Natural killer cell (primary cell): ENCODE data around the gene COL6A2. TPM values are rescaled to one million over a fixed set of nuclear protein-coding genes. Genes with fewer than 3 reads are reported as not detected.

ENCODE experiments used
- ATAC-seq, 3 donors: fragments of 150-1000 bp in 2 of 3; fragments of 200-7000 bp in 1 of 3; cut with Tn5 transposase; 1 replicate in 1 of 3; 2 replicates in 2 of 3; pipeline ENCODE4 v1.10.0; 2021; ENCODE audit warnings: mild to moderate bottlenecking in 2 of 3, moderate library complexity in 2 of 3
- DNase-seq, 2 donors: peaks; one replicate each; pipeline versions ENCODE4 v3.0.0 to v3.0.0-alpha.2; 2013 to 2021; ENCODE audit warnings: mixed read lengths in 1 of 2
- H3K27ac ChIP-seq: one replicate; pipeline ENCODE4 v1.5.1; 2013; ENCODE audit warnings: mild to moderate bottlenecking, low read length
- H3K27me3 ChIP-seq: one replicate; pipeline ENCODE4 v1.6.1; 2013; ENCODE audit warnings: low read length; ENCODE audit not compliant: control insufficient read depth, insufficient read depth
- H3K36me3 ChIP-seq: one replicate; pipeline ENCODE4 v1.6.1; 2013; ENCODE audit warnings: low read length; ENCODE audit not compliant: control insufficient read depth, insufficient read depth
- H3K4me1 ChIP-seq: one replicate; pipeline ENCODE4 v1.6.1; 2013; ENCODE audit warnings: low read length; ENCODE audit not compliant: control insufficient read depth, insufficient read depth
- H3K4me3 ChIP-seq: one replicate; pipeline ENCODE4 v1.5.1; 2013; ENCODE audit warnings: low read length
- H3K9me3 ChIP-seq: one replicate; pipeline ENCODE4 v1.6.1; 2013; ENCODE audit warnings: low read length; ENCODE audit not compliant: control insufficient read depth, insufficient read depth
- H3K27ac Mint-ChIP-seq, 2 donors: one replicate each; pipeline ENCODE4 v1.8.0; 2022; ENCODE audit warnings: mild to moderate bottlenecking in 2 of 2, mixed read lengths in 2 of 2, moderate library complexity in 1 of 2
- H3K27me3 Mint-ChIP-seq, 2 donors: one replicate each; pipeline ENCODE4 v1.8.0; 2022; ENCODE audit warnings: low read depth in 2 of 2, mixed read lengths in 2 of 2
- H3K36me3 Mint-ChIP-seq: one replicate; pipeline ENCODE4 v1.8.0; 2022; ENCODE audit warnings: mixed read lengths
- H3K4me1 Mint-ChIP-seq, 2 donors: one replicate each; pipeline ENCODE4 v1.8.0; 2022; ENCODE audit warnings: mixed read lengths in 2 of 2
- H3K4me3 Mint-ChIP-seq: one replicate; pipeline ENCODE4 v1.8.0; 2022; ENCODE audit warnings: mild to moderate bottlenecking, moderate library complexity, mixed read lengths
- H3K9me3 Mint-ChIP-seq, 2 donors: one replicate each; pipeline ENCODE4 v1.8.0; 2022; ENCODE audit warnings: mixed read lengths in 2 of 2
- CTCF ChIP-seq: fragments of 200-600 bp; IDR thresholded peaks from one replicate; pipeline ENCODE4 v1.8.0; 2022; ENCODE audit warnings: antibody characterized with exemption
- WGBS: methylation state at CpG from one replicate; pipeline ENCODE4 v1.1.7; 2013; ENCODE audit warnings: missing lambda C conversion rate; ENCODE audit not compliant: insufficient coverage; 5-methylcytosine and 5-hydroxymethylcytosine counted together
- intact Hi-C: fragments of 100-400 bp; cut with micrococcal nuclease; formaldehyde crosslinking; loops from one replicate; pipeline ENCODE4 v1.14.2; 2022
- total RNA-seq, 4 donors: library from RNA; stranded (reverse); fragments of 120-200 nt in 1 of 4; gene quantifications; one replicate each; pipeline versions ENCODE4 v1.2.3 to v1.2.4, GENCODE V29; 2013 to 2022

COL6A2 gene
- total RNA-seq, 3 donors from 2014 or later (not counting 1 experiment from before 2014, with no cell fraction given): 93.9 to 110 (median 97.2) TPM

DNA sequence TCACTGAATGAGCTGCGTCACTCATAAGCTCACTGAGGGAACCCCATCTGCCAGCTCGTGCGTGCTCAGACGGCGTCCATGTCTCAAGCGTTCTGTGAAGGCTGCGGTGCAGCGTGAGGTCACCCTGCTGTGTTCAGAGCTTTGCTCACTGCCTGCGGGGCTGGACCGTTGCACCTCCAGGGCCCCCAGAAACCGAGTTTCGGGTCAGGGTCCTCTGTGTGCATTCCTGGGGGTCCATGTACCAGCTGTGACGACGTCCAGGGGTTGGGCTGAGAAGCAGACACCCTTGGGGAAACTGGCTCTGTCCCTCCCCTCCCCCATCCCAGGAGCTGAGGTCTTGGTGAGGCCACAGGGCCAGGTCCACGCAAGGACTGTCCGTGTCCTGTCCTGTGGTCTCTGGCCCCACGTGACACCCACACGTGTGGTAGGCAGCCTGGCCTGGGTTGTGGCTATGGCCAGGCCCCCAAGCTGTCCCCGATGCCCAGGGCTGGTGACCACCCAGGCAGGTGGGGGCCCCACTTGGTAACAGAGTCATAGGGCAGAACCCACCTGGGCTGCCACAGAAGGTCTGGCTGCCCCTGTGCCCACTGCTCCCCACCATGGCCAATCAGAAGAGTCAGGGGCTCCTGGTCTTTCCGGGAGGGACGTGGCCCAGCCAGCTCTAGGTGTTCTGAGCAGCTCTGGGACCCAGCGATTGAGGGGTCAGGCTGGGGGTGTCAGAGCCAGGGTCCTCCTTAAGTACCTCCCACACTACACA, 33.1 kb downstream of the COL6A2 start:
- WGBS: 87% methylated on average over 22 of the region's 22 CpGs

GRCh38 chr21:46131588-46131837, 33.6 kb downstream of the COL6A2 start:
- Histone ChIP-seq H3K36me3 (no peaks in the 10 kb centered on the region), H3K4me3 (no peak overlapping the region), H3K27ac (no peak overlapping the region), H3K4me1 (no peaks in the 10 kb centered on the region), H3K27me3 (no peaks in the 10 kb centered on the region), H3K9me3 (no peaks in the 10 kb centered on the region)
- ATAC-seq (no peak), DNase-seq (no peak)
- 95% methylated on average over 4 of the region's 4 CpGs for WGBS
- no peaks in the 10 kb centered on the region for H3K27me3 Mint-ChIP-seq
- intact Hi-C loops: no loop called here
- H3K4me1 Mint-ChIP-seq: no peaks in the 10 kb centered on the region
- no peak overlapping the region for H3K4me3 Mint-ChIP-seq
- no peak overlapping the region for H3K27ac Mint-ChIP-seq
- no peak for TF ChIP-seq CTCF
- no peaks in the 10 kb centered on the region for H3K9me3 Mint-ChIP-seq
- no peaks in the 10 kb centered on the region for H3K36me3 Mint-ChIP-seq

More for the DNA sequence above, 33.1 kb downstream of the COL6A2 start:
- Histone ChIP-seq H3K4me1 (no peaks in the 10 kb centered on the region), H3K9me3 (no peaks in the 10 kb centered on the region), H3K36me3 (peaks cover under 1% of the 10 kb centered on the region), H3K27me3 (no peaks in the 10 kb centered on the region), H3K27ac (no peak overlapping the region), H3K4me3 (no peak overlapping the region)
- no peak for TF ChIP-seq CTCF
- intact Hi-C loops: no loop called here
- no peak for ATAC-seq
- Mint-ChIP-seq H3K9me3 (no peaks in the 10 kb centered on the region), H3K27ac (no peak overlapping the region), H3K4me3 (no peak overlapping the region), H3K36me3 (no peaks in the 10 kb centered on the region), H3K4me1 (no peaks in the 10 kb centered on the region), H3K27me3 (no peaks in the 10 kb centered on the region)
- no peak for DNase-seq

DNA sequence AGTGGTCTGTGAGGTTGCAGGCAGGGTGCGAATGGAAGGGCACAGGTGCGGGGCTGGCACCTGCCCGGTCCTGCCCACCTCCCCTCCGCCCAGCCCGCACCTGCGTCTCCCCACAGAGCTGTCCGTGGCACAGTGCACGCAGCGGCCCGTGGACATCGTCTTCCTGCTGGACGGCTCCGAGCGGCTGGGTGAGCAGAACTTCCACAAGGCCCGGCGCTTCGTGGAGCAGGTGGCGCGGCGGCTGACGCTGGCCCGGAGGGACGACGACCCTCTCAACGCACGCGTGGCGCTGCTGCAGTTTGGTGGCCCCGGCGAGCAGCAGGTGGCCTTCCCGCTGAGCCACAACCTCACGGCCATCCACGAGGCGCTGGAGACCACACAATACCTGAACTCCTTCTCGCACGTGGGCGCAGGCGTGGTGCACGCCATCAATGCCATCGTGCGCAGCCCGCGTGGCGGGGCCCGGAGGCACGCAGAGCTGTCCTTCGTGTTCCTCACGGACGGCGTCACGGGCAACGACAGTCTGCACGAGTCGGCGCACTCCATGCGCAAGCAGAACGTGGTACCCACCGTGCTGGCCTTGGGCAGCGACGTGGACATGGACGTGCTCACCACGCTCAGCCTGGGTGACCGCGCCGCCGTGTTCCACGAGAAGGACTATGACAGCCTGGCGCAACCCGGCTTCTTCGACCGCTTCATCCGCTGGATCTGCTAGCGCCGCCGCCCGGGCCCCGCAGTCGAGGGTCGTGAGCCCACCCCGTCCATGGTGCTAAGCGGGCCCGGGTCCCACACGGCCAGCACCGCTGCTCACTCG, 34.1 kb downstream of the COL6A2 start:
- 96% methylated on average over 85 of the region's 85 CpGs for WGBS
- DNase-seq: no peak
- Mint-ChIP-seq H3K27ac (no peak overlapping the region), H3K4me3 (no peak overlapping the region), H3K27me3 (no peaks in the 10 kb centered on the region), H3K4me1 (no peaks in the 10 kb centered on the region), H3K36me3 (no peaks in the 10 kb centered on the region), H3K9me3 (no peaks in the 10 kb centered on the region)
- intact Hi-C loops: no loop called here
- no peak overlapping the region for H3K4me3 ChIP-seq
- H3K9me3 ChIP-seq: no peaks in the 10 kb centered on the region
- no peak for ATAC-seq
- no peak overlapping the region for H3K27ac ChIP-seq
- H3K36me3 ChIP-seq: no peaks in the 10 kb centered on the region
- no peaks in the 10 kb centered on the region for H3K4me1 ChIP-seq
- H3K27me3 ChIP-seq: no peaks in the 10 kb centered on the region
- TF ChIP-seq CTCF: no peak
